NCI-H2171 treated with DMSO at 0.1 percent for 48 hours (cell line): Measurements from ENCODE around the gene ERC2.

Source experiments
- DNase-seq: peaks from one replicate; lab custom pipeline; 2025; lab: John Stamatoyannopoulos, UW

The ERC2 gene

GRCh38 chr3:55742022-55742831 is 726.0 kb downstream of the ERC2 start:
- DNase-seq = no peak

GRCh38 chr3:55737186-55737585 is 731.1 kb downstream of the ERC2 start:
- DNase-seq = no peak

- DNase-seq = no peak
Measured at GRCh38 chr3:55735976-55736375, 732.3 kb downstream of the ERC2 start.

GRCh38 chr3:55731741-55732140 is 736.5 kb downstream of the ERC2 start:
- DNase-seq = no peak

- no peak for DNase-seq
Measured at GRCh38 chr3:55729546-55729945, 738.7 kb downstream of the ERC2 start.

- DNase-seq = peak; percentile 51
Measured at GRCh38 chr3:55728461-55729100, 739.7 kb downstream of the ERC2 start.

GRCh38 chr3:55726501-55726775 is 741.8 kb downstream of the ERC2 start:
- DNase-seq = no peak

GRCh38 chr3:55725681-55726500 is 742.4 kb downstream of the ERC2 start:
- peak; percentile 34 for DNase-seq

GRCh38 chr3:55724821-55725220 is 743.4 kb downstream of the ERC2 start:
- DNase-seq = peak; percentile 1

- no peak for DNase-seq
Measured at GRCh38 chr3:55724407-55724784, 743.9 kb downstream of the ERC2 start.

- no peak for DNase-seq
Measured at GRCh38 chr3:55723653-55724406, 744.4 kb downstream of the ERC2 start.

GRCh38 chr3:55721716-55722484 is 746.4 kb downstream of the ERC2 start:
- DNase-seq = no peak

GRCh38 chr3:55720614-55721013 is 747.7 kb downstream of the ERC2 start:
- no peak for DNase-seq

GRCh38 chr3:55719508-55719907 is 748.8 kb downstream of the ERC2 start:
- DNase-seq = no peak

GRCh38 chr3:55719006-55719405 is 749.3 kb downstream of the ERC2 start:
- no peak for DNase-seq

- no peak for DNase-seq
Measured at GRCh38 chr3:55718521-55718921, 749.7 kb downstream of the ERC2 start.

GRCh38 chr3:55718074-55718473 is 750.2 kb downstream of the ERC2 start:
- DNase-seq = no peak

GRCh38 chr3:55717481-55717880 is 750.8 kb downstream of the ERC2 start:
- no peak for DNase-seq

- no peak for DNase-seq
Measured at GRCh38 chr3:55716611-55717225, 751.5 kb downstream of the ERC2 start.

GRCh38 chr3:55716044-55716443 is 752.2 kb downstream of the ERC2 start:
- DNase-seq = no peak

GRCh38 chr3:55714057-55714456 is 754.2 kb downstream of the ERC2 start:
- DNase-seq = no peak
